ENCODE data around the gene INPP5D.

GRCh38 chr2:233209117-233209532, 149.0 kb downstream of the INPP5D start:
- TF ChIP-seq JUND (IDR thresholded peaks at IDR 0.05; ENCODE audit: low read length) = no peak
- no peak for TF ChIP-seq TAF1 (IDR thresholded peaks at IDR 0.05; ENCODE audit: low read depth, low read length)
- TF ChIP-seq CTCF (IDR thresholded peaks at IDR 0.05; ENCODE audit: control extremely low read depth in 1 of 3, insufficient read depth in 1 of 3, low read depth in 1 of 3, low read length in 3 of 3) = no peak
- TF ChIP-seq POLR2AphosphoS5 (IDR thresholded peaks at IDR 0.05; ENCODE audit: low read depth, low read length) = no peak
- TF ChIP-seq FOSL1 (IDR thresholded peaks at IDR 0.05; ENCODE audit: insufficient read depth, low read depth, low read length) = no peak
- no peak for TF ChIP-seq CHD1 (IDR thresholded peaks at IDR 0.05; ENCODE audit: low read depth, low read length)
- no peak for TF ChIP-seq BACH1 (IDR thresholded peaks at IDR 0.05; ENCODE audit: low read length)
- TF ChIP-seq EP300 (IDR thresholded peaks at IDR 0.05; ENCODE audit: borderline replicate concordance in 1 of 2, low read depth in 2 of 2, low read length in 2 of 2) = no peak
- no peak for TF ChIP-seq RNF2 (IDR thresholded peaks at IDR 0.05; ENCODE audit: borderline replicate concordance, low read depth, low read length, missing control alignments, poor library complexity, severe bottlenecking)
- no peak for TF ChIP-seq SP4 (IDR thresholded peaks at IDR 0.05; ENCODE audit: low read length)
- no peak for TF ChIP-seq USF2 (IDR thresholded peaks at IDR 0.05; ENCODE audit: low read length)
- no peak for TF ChIP-seq POLR2A (IDR thresholded peaks at IDR 0.05; ENCODE audit: control extremely low read depth in 1 of 2, low read depth in 2 of 2, low read length in 2 of 2)
- no peak for TF ChIP-seq EZH2 (IDR thresholded peaks at IDR 0.05; ENCODE audit: low read depth, low read length, severe bottlenecking)
- no peak for TF ChIP-seq E2F6 (IDR thresholded peaks at IDR 0.05)

All from H1 (cell line).